Measurements from ENCODE around the gene TAL1. TPM values are rescaled to one million over a fixed set of nuclear protein-coding genes. Genes with fewer than 3 reads are reported as not detected.

TAL1 gene
- total RNA-seq, 1 donor from 2014 or later: not detected

- ChIA-PET POLR2A (no interaction called here), CTCF (no interaction called here)
- Mint-ChIP-seq H3K4me3 (no peak overlapping the region), H3K27ac (no peak overlapping the region), H3K36me3 (ENCODE audit: low read depth) (no peaks in the 10 kb centered on the region), H3K9me3 (no peaks in the 10 kb centered on the region), H3K4me1 (no peaks in the 10 kb centered on the region), H3K27me3 (no peaks in the 10 kb centered on the region)
- intact Hi-C loops (cut with micrococcal nuclease): no loop called here
- ATAC-seq (ENCODE audit: low read depth): no peak
- no peak for TF ChIP-seq CTCF (IDR thresholded peaks at IDR 0.05)
- DNase-seq: no peak
Observed at GRCh38 chr1:47257224-47257623, 25.2 kb upstream of the TAL1 start.

GRCh38 chr1:47252795-47253194 lies 20.8 kb upstream of the TAL1 start:
- ChIA-PET CTCF (interaction anchor here (1.2 kb wide), 1 partner anchor 60 kb away, joined by 3 read pairs; no protein-coding TSS in a partner anchor), POLR2A (interaction anchor here (0.5 kb wide), 1 partner anchor 47 kb away, joined by 3 read pairs; no protein-coding TSS in a partner anchor)
- H3K4me3 Mint-ChIP-seq: no peak overlapping the region
- H3K27ac Mint-ChIP-seq: no peak overlapping the region
- no peak for DNase-seq
- intact Hi-C loops (cut with micrococcal nuclease): no loop called here
- no peak for TF ChIP-seq CTCF (IDR thresholded peaks at IDR 0.05)
- no peaks in the 10 kb centered on the region for H3K36me3 Mint-ChIP-seq (ENCODE audit: low read depth)
- no peaks in the 10 kb centered on the region for H3K9me3 Mint-ChIP-seq
- H3K27me3 Mint-ChIP-seq: no peaks in the 10 kb centered on the region
- no peak for ATAC-seq (ENCODE audit: low read depth)
- no peaks in the 10 kb centered on the region for H3K4me1 Mint-ChIP-seq

- ATAC-seq (ENCODE audit: low read depth): no peak
- DNase-seq: no peak
- H3K4me1 Mint-ChIP-seq: no peaks in the 10 kb centered on the region
- no peak overlapping the region for H3K4me3 Mint-ChIP-seq
- no peak overlapping the region for H3K27ac Mint-ChIP-seq
- no peaks in the 10 kb centered on the region for H3K27me3 Mint-ChIP-seq
- intact Hi-C loops (cut with micrococcal nuclease): no loop called here
- H3K9me3 Mint-ChIP-seq: no peaks in the 10 kb centered on the region
- ChIA-PET POLR2A (interaction anchor here (0.5 kb wide), 1 partner anchor 47 kb away, joined by 3 read pairs; no protein-coding TSS in a partner anchor), CTCF (interaction anchor here (1.2 kb wide), 1 partner anchor 60 kb away, joined by 3 read pairs; no protein-coding TSS in a partner anchor)
- no peak for TF ChIP-seq CTCF (IDR thresholded peaks at IDR 0.05)
- no peaks in the 10 kb centered on the region for H3K36me3 Mint-ChIP-seq (ENCODE audit: low read depth)
Observed at GRCh38 chr1:47252369-47252768, 20.3 kb upstream of the TAL1 start.

GRCh38 chr1:47249755-47250154 lies 17.7 kb upstream of the TAL1 start:
- CTCF ChIA-PET: no interaction called here
- ATAC-seq (ENCODE audit: low read depth) (no peak), DNase-seq (no peak)
- TF ChIP-seq CTCF (IDR thresholded peaks at IDR 0.05): no peak
- Mint-ChIP-seq H3K4me1 (no peaks in the 10 kb centered on the region), H3K27me3 (no peaks in the 10 kb centered on the region), H3K9me3 (no peaks in the 10 kb centered on the region), H3K36me3 (ENCODE audit: low read depth) (no peaks in the 10 kb centered on the region), H3K27ac (no peak overlapping the region), H3K4me3 (no peak overlapping the region)
- intact Hi-C loops (cut with micrococcal nuclease): no loop called here
- POLR2A ChIA-PET: no interaction called here

- Mint-ChIP-seq H3K36me3 (ENCODE audit: low read depth) (no peaks in the 10 kb centered on the region), H3K27ac (no peak overlapping the region), H3K4me1 (no peaks in the 10 kb centered on the region), H3K27me3 (peaks cover 18% of the 10 kb centered on the region), H3K4me3 (no peak overlapping the region), H3K9me3 (no peaks in the 10 kb centered on the region)
- DNase-seq (no peak), ATAC-seq (ENCODE audit: low read depth) (no peak)
- intact Hi-C loops (cut with micrococcal nuclease): no loop called here
- CTCF ChIA-PET: no interaction called here
- TF ChIP-seq CTCF (IDR thresholded peaks at IDR 0.05): no peak
- POLR2A ChIA-PET: no interaction called here
Observed at GRCh38 chr1:47244339-47244862, 12.4 kb upstream of the TAL1 start.
